Measurements from ENCODE around the gene CACNA1H. TPM values are rescaled to one million over a fixed set of nuclear protein-coding genes. Genes with fewer than 3 reads are reported as not detected.
"Not testable (repeated sequence)": the region's sequence is repeated elsewhere in the genome, so short reads cannot be mapped to it uniquely, and the experiment has no call there.

Gene CACNA1H
- polyA plus RNA-seq, 1 donor, result 9.8 TPM

GRCh38 chr16:1241081-1241480, 88.2 kb downstream of the CACNA1H start:
- not testable (repeated sequence) for DNase-seq

GRCh38 chr16:1243363-1243762, 90.5 kb downstream of the CACNA1H start:
- not testable (repeated sequence) for H3K4me1 ChIP-seq (ENCODE audit: control insufficient read depth, insufficient read depth, low read length); H3K36me3 ChIP-seq (ENCODE audit: control insufficient read depth, insufficient read depth, low read length); H3K4me3 ChIP-seq (ENCODE audit: low read length); H3K9me3 ChIP-seq (ENCODE audit: control insufficient read depth, low read depth, low read length); DNase-seq; H3K27ac ChIP-seq (ENCODE audit: low read length); H3K27me3 ChIP-seq (ENCODE audit: control insufficient read depth, insufficient read depth, low read length)
- WGBS (ENCODE audit: insufficient coverage, low lambda C conversion rate), result no CpG with 5 or more reads among the region's 11 CpGs

More at GRCh38 chr16:1241081-1241480, 88.2 kb downstream of the CACNA1H start:
- H3K27ac ChIP-seq (ENCODE audit: low read length); H3K27me3 ChIP-seq (ENCODE audit: control insufficient read depth, insufficient read depth, low read length); H3K9me3 ChIP-seq (ENCODE audit: control insufficient read depth, low read depth, low read length); H3K4me3 ChIP-seq (ENCODE audit: low read length); H3K36me3 ChIP-seq (ENCODE audit: control insufficient read depth, insufficient read depth, low read length); H3K4me1 ChIP-seq (ENCODE audit: control insufficient read depth, insufficient read depth, low read length): not testable (repeated sequence)
- no CpG with 5 or more reads among the region's 15 CpGs for WGBS (ENCODE audit: insufficient coverage, low lambda C conversion rate)

DNA sequence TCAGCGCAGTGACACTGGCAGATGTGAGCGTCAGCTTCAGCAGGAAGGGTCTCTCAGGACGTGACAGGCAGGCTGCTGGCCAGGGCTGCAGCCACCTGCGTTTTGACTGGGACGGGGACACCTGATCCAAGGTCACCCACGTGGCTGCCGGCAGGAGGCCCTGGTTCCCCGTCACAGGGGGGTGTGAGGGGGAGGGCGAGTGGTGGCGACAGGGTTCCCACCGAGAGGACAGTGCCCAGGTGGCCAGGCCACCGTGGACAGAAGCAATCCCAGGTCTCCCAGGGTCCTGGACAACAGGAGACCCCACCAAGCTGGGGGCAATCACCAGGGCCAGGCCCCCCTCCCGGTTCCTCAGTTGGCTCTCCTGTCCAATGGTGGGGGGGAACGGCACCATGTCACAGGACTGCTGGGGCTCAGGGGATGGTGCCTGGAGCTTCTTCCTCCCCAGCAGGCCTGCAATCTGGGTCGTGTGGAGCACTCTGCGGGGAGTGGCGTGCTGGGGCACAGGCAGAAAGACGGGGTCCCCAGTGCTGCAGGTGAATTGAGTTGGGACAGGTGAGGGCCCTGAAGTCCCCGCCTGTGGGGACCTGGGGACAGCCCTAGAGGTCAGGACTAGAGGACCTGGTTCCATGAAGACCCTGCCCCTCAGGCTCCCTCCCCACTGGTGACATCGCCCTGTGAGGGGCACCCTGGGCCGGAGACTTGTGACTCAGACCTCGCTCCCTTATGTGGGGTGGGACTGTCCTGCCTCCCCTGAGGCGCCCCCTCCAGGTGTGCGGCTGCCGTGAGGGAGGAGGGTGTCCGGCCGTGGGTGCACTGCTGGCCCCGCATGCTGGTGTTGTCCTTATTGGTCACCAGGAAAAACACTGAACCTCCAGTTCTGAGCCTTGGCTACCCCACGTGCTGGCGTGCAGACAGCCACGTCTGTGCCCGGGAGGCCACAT, 91.3 kb downstream of the CACNA1H start:
- DNase-seq; H3K9me3 ChIP-seq (ENCODE audit: control insufficient read depth, low read depth, low read length); H3K36me3 ChIP-seq (ENCODE audit: control insufficient read depth, insufficient read depth, low read length); H3K4me3 ChIP-seq (ENCODE audit: low read length); H3K27ac ChIP-seq (ENCODE audit: low read length); H3K4me1 ChIP-seq (ENCODE audit: control insufficient read depth, insufficient read depth, low read length); H3K27me3 ChIP-seq (ENCODE audit: control insufficient read depth, insufficient read depth, low read length): not testable (repeated sequence)
- no CpG with 5 or more reads among the region's 32 CpGs for WGBS (ENCODE audit: insufficient coverage, low lambda C conversion rate)

- no peaks in the 10 kb centered on the region for H3K4me1 ChIP-seq (ENCODE audit: control insufficient read depth, insufficient read depth, low read length)
- 80% methylated on average over 1 of the region's 12 CpGs for WGBS (ENCODE audit: insufficient coverage, low lambda C conversion rate)
- H3K9me3 ChIP-seq (ENCODE audit: control insufficient read depth, low read depth, low read length), result no peaks in the 10 kb centered on the region
- H3K36me3 ChIP-seq (ENCODE audit: control insufficient read depth, insufficient read depth, low read length), result no peaks in the 10 kb centered on the region
- H3K27ac ChIP-seq (ENCODE audit: low read length), result no peak overlapping the region
- DNase-seq, result no peak
- H3K27me3 ChIP-seq (ENCODE audit: control insufficient read depth, insufficient read depth, low read length), result peaks cover 9% of the 10 kb centered on the region
- H3K4me3 ChIP-seq (ENCODE audit: low read length), result no peak overlapping the region
These were observed 92.0 kb downstream of the CACNA1H start for GRCh38 chr16:1244881-1245280.

- no peak overlapping the region for H3K27ac ChIP-seq (ENCODE audit: low read length)
- no peaks in the 10 kb centered on the region for H3K36me3 ChIP-seq (ENCODE audit: control insufficient read depth, insufficient read depth, low read length)
- H3K27me3 ChIP-seq (ENCODE audit: control insufficient read depth, insufficient read depth, low read length), result peaks cover 9% of the 10 kb centered on the region
- no peak overlapping the region for H3K4me3 ChIP-seq (ENCODE audit: low read length)
- no peak for DNase-seq
- no peaks in the 10 kb centered on the region for H3K4me1 ChIP-seq (ENCODE audit: control insufficient read depth, insufficient read depth, low read length)
- 80% methylated on average over 1 of the region's 22 CpGs for WGBS (ENCODE audit: insufficient coverage, low lambda C conversion rate)
- H3K9me3 ChIP-seq (ENCODE audit: control insufficient read depth, low read depth, low read length), result no peaks in the 10 kb centered on the region
These were observed 92.6 kb downstream of the CACNA1H start for GRCh38 chr16:1245452-1246020.

DNA sequence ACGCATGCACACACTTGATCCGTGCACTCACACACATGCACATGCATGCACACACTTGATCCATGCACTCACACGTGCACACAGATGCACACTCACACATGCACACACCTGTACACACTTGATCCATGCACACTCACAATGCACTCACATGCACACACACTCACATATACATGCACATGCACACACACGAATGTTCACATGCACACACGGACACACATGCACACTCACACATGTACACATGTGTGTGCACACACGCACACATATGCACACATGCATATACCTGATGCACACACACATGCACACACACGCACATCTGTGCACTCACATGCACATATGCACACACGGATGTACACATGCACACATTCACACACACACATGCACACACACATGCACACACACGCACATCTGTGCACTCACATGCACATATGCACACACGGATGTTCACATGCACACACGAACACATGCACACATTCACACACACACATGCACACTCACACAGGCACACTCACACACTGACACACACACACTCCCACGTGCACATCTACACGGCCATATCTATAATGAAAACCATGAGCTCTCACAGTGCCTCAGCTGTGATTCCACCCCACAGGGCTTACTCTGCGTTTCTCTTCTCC, 95.1 kb downstream of the CACNA1H start:
- not testable (repeated sequence) for H3K4me1 ChIP-seq (ENCODE audit: control insufficient read depth, insufficient read depth, low read length); DNase-seq
- no CpG with 5 or more reads among the region's 14 CpGs for WGBS (ENCODE audit: insufficient coverage, low lambda C conversion rate)

GRCh38 chr16:1249031-1249755, 96.3 kb downstream of the CACNA1H start:
- H3K27me3 ChIP-seq (ENCODE audit: control insufficient read depth, insufficient read depth, low read length); DNase-seq; H3K36me3 ChIP-seq (ENCODE audit: control insufficient read depth, insufficient read depth, low read length); H3K4me3 ChIP-seq (ENCODE audit: low read length); H3K9me3 ChIP-seq (ENCODE audit: control insufficient read depth, low read depth, low read length); H3K27ac ChIP-seq (ENCODE audit: low read length); H3K4me1 ChIP-seq (ENCODE audit: control insufficient read depth, insufficient read depth, low read length): not testable (repeated sequence)
- WGBS (ENCODE audit: insufficient coverage, low lambda C conversion rate), result no CpG with 5 or more reads among the region's 43 CpGs

More for the DNA sequence above, 95.1 kb downstream of the CACNA1H start:
- not testable (repeated sequence) for H3K27me3 ChIP-seq (ENCODE audit: control insufficient read depth, insufficient read depth, low read length); H3K27ac ChIP-seq (ENCODE audit: low read length); H3K36me3 ChIP-seq (ENCODE audit: control insufficient read depth, insufficient read depth, low read length); H3K4me3 ChIP-seq (ENCODE audit: low read length); H3K9me3 ChIP-seq (ENCODE audit: control insufficient read depth, low read depth, low read length)

GRCh38 chr16:1253701-1254364, 100.9 kb downstream of the CACNA1H start:
- H3K4me3 ChIP-seq (ENCODE audit: low read length); H3K4me1 ChIP-seq (ENCODE audit: control insufficient read depth, insufficient read depth, low read length); H3K9me3 ChIP-seq (ENCODE audit: control insufficient read depth, low read depth, low read length); DNase-seq; H3K27ac ChIP-seq (ENCODE audit: low read length); H3K27me3 ChIP-seq (ENCODE audit: control insufficient read depth, insufficient read depth, low read length); H3K36me3 ChIP-seq (ENCODE audit: control insufficient read depth, insufficient read depth, low read length): not testable (repeated sequence)
- WGBS (ENCODE audit: insufficient coverage, low lambda C conversion rate), result no CpG with 5 or more reads among the region's 47 CpGs

DNA sequence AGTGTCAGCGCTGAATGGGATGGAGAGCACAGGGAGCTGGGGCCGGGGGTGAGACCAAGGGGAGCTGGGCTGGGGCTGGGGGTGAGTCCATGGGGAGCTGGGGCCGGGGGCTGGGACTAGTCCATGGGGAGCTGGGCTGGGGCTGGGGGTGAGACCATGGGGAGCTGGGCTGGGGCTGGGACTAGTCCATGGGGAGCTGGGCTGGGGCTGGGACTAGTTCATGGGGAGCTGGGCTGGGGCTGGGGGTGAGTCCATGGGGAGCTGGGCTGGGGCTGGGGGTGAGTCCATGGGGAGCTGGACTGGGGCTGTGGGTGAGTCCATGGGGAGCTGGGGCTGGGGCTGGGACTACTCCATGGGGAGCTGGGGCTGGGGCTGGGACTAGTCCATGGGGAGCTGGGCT, 101.9 kb downstream of the CACNA1H start:
- H3K27me3 ChIP-seq (ENCODE audit: control insufficient read depth, insufficient read depth, low read length), result peaks cover 11% of the 10 kb centered on the region
- not testable (repeated sequence) for H3K9me3 ChIP-seq (ENCODE audit: control insufficient read depth, low read depth, low read length); H3K36me3 ChIP-seq (ENCODE audit: control insufficient read depth, insufficient read depth, low read length); DNase-seq; H3K4me1 ChIP-seq (ENCODE audit: control insufficient read depth, insufficient read depth, low read length); H3K4me3 ChIP-seq (ENCODE audit: low read length); H3K27ac ChIP-seq (ENCODE audit: low read length)
- WGBS (ENCODE audit: insufficient coverage, low lambda C conversion rate), result no CpG with 5 or more reads among the region's 3 CpGs
